ENCODE measurements around the gene ADAMTSL4. TPM values are rescaled to one million over a fixed set of nuclear protein-coding genes. Genes with fewer than 3 reads are reported as not detected.

Gene ADAMTSL4
- total RNA-seq, 3 donors from 2014 or later, result 3.4 to 37.1 (median 10.2) TPM

DNA sequence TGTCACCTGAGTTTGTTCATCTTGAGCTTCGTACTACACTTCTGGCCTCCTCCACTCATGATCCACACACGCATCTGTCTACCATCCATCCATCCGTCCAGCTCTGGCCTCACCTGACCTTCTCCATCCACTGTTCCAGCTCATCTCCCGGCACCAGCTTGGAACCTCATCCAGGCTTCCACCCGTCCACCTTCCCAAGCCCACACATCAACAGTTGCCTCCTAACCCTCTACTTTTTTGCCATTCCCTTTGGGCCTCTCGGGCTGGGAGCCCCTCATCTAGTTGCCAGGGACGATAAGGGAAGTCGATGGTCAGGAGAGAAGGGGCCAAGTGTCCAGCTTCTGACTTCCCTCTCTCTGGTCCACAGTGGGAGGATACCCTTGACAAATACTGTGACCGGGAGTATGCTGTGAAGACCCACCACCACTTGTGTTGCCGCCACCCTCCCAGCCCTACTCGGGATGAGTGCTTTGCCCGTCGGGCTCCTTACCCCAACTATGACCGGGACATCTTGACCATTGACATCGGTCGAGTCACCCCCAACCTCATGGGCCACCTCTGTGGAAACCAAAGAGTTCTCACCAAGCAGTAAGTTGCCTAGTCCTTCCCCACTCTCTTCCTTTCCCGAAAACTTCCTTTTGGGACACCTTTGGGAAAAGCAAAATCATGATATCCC, 37.1 kb upstream of the ADAMTSL4 start:
- peaks cover 13% of the 10 kb centered on the region for H3K4me1 ChIP-seq (ENCODE audit: low read depth)
- intact Hi-C loops (cut with DNase I, micrococcal nuclease), result no loop called here
- no peak for ATAC-seq

DNA sequence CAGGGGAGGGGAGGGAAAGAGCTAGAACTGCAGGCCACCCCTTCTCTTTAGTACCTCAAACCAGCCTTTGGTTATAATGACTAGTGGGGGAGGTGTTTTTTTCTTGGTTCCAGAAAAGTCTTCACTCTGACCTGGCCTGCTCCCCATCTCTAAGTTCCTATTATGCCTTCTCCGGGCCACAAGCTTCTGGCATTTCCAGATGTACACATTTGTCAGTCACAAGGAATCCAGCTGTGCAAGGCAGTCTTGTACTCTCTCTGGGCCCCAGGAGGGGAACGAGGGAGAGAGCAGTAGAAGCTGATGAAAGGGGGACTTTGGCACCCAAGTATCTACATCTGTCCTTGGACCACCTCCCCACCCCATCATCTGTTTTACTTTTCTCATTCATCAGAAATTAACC, 36.4 kb upstream of the ADAMTSL4 start:
- peaks cover 16% of the 10 kb centered on the region for H3K4me1 ChIP-seq (ENCODE audit: low read depth)

More for the DNA sequence above, 37.1 kb upstream of the ADAMTSL4 start:
- no peak for DNase-seq
- H3K9me3 ChIP-seq, result no peaks in the 10 kb centered on the region
- H3K36me3 ChIP-seq (ENCODE audit: low read depth), result no peaks in the 10 kb centered on the region
- TF ChIP-seq, protein P1, sequence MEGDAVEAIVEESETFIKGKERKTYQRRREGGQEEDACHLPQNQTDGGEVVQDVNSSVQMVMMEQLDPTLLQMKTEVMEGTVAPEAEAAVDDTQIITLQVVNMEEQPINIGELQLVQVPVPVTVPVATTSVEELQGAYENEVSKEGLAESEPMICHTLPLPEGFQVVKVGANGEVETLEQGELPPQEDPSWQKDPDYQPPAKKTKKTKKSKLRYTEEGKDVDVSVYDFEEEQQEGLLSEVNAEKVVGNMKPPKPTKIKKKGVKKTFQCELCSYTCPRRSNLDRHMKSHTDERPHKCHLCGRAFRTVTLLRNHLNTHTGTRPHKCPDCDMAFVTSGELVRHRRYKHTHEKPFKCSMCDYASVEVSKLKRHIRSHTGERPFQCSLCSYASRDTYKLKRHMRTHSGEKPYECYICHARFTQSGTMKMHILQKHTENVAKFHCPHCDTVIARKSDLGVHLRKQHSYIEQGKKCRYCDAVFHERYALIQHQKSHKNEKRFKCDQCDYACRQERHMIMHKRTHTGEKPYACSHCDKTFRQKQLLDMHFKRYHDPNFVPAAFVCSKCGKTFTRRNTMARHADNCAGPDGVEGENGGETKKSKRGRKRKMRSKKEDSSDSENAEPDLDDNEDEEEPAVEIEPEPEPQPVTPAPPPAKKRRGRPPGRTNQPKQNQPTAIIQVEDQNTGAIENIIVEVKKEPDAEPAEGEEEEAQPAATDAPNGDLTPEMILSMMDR (IDR thresholded peaks at IDR 0.05), result no peak
- H3K4me3 ChIP-seq, result no peak overlapping the region

GRCh38 chr1:150513351-150513791, 35.8 kb upstream of the ADAMTSL4 start:
- ATAC-seq, result no peak
- H3K4me3 ChIP-seq, result no peak overlapping the region
- H3K9me3 ChIP-seq, result no peaks in the 10 kb centered on the region
- intact Hi-C loops (cut with DNase I, micrococcal nuclease), result no loop called here
- peaks cover 16% of the 10 kb centered on the region for H3K4me1 ChIP-seq (ENCODE audit: low read depth)
- no peaks in the 10 kb centered on the region for H3K36me3 ChIP-seq (ENCODE audit: low read depth)
- TF ChIP-seq, protein P1 (IDR thresholded peaks at IDR 0.05), result no peak
- no peak for DNase-seq

More for the DNA sequence above, 36.4 kb upstream of the ADAMTSL4 start:
- intact Hi-C loops (cut with DNase I, micrococcal nuclease), result no loop called here
- DNase-seq, result no peak
- Histone ChIP-seq H3K9me3 (no peaks in the 10 kb centered on the region), H3K36me3 (ENCODE audit: low read depth) (no peaks in the 10 kb centered on the region), H3K4me3 (no peak overlapping the region)
- TF ChIP-seq, protein P1 (IDR thresholded peaks at IDR 0.05), result no peak
- ATAC-seq, result no peak

GRCh38 chr1:150514260-150514659, 34.9 kb upstream of the ADAMTSL4 start:
- TF ChIP-seq, protein P1 (IDR thresholded peaks at IDR 0.05), result no peak
- DNase-seq (no peak), ATAC-seq (no peak)
- intact Hi-C loops (cut with DNase I, micrococcal nuclease), result no loop called here
- Histone ChIP-seq H3K4me1 (ENCODE audit: low read depth) (peaks cover 16% of the 10 kb centered on the region), H3K4me3 (no peak overlapping the region), H3K36me3 (ENCODE audit: low read depth) (no peaks in the 10 kb centered on the region), H3K9me3 (no peaks in the 10 kb centered on the region)

- intact Hi-C loops (cut with DNase I, micrococcal nuclease), result no loop called here
- ATAC-seq (no peak), DNase-seq (no peak)
- Histone ChIP-seq H3K4me1 (ENCODE audit: low read depth) (peaks cover 16% of the 10 kb centered on the region), H3K4me3 (peak overlapping the region; percentile 12), H3K9me3 (no peaks in the 10 kb centered on the region), H3K36me3 (ENCODE audit: low read depth) (no peaks in the 10 kb centered on the region)
- TF ChIP-seq, protein P1 (IDR thresholded peaks at IDR 0.05), result no peak
Measured at GRCh38 chr1:150514913-150515327, 34.3 kb upstream of the ADAMTSL4 start.
